GM21423 (cell line): ENCODE data around the gene SEMA4D.
"Not testable (repeated sequence)": the region's sequence is repeated elsewhere in the genome, so short reads cannot be mapped to it uniquely, and the experiment has no call there.

Experiments used
- ATAC-seq: cut with Tn5 transposase; IDR thresholded peaks from one replicate; pipeline ENCODE4 v1.9.1; 2021; ENCODE audit warnings: mild to moderate bottlenecking, moderate library complexity; ENCODE audit not compliant: unreplicated experiment

Gene SEMA4D

GRCh38 chr9:89359751-89360261 lies 138.1 kb downstream of the SEMA4D start:
- ATAC-seq: no peak

- ATAC-seq: no peak
Observed at GRCh38 chr9:89358985-89359384, 138.9 kb downstream of the SEMA4D start.

GRCh38 chr9:89358376-89358916 lies 139.5 kb downstream of the SEMA4D start:
- no peak for ATAC-seq

- ATAC-seq: no peak
Observed at GRCh38 chr9:89357331-89358197, 140.3 kb downstream of the SEMA4D start.

GRCh38 chr9:89356782-89357181 lies 141.1 kb downstream of the SEMA4D start:
- ATAC-seq: no peak

GRCh38 chr9:89354471-89354870 lies 143.4 kb downstream of the SEMA4D start:
- no peak for ATAC-seq

GRCh38 chr9:89353989-89354388 lies 143.9 kb downstream of the SEMA4D start:
- no peak for ATAC-seq

- ATAC-seq: no peak
Observed at GRCh38 chr9:89352874-89353649, 144.9 kb downstream of the SEMA4D start.

GRCh38 chr9:89352451-89352850 lies 145.5 kb downstream of the SEMA4D start:
- ATAC-seq: no peak

- no peak for ATAC-seq
Observed at GRCh38 chr9:89351584-89352300, 146.2 kb downstream of the SEMA4D start.

- ATAC-seq: no peak
Observed at GRCh38 chr9:89350988-89351557, 146.8 kb downstream of the SEMA4D start.

GRCh38 chr9:89349607-89350006 lies 148.3 kb downstream of the SEMA4D start:
- no peak for ATAC-seq

- ATAC-seq: no peak
Observed at GRCh38 chr9:89347651-89348050, 150.3 kb downstream of the SEMA4D start.

GRCh38 chr9:89346696-89347095 lies 151.2 kb downstream of the SEMA4D start:
- ATAC-seq: no peak

GRCh38 chr9:89345476-89345875 lies 152.4 kb downstream of the SEMA4D start:
- no peak for ATAC-seq

- not testable (repeated sequence) for ATAC-seq
Observed at GRCh38 chr9:89343812-89344211, 154.1 kb downstream of the SEMA4D start.

- no peak for ATAC-seq
Observed at GRCh38 chr9:89342948-89343347, 155.0 kb downstream of the SEMA4D start.

GRCh38 chr9:89342213-89342612 lies 155.7 kb downstream of the SEMA4D start:
- no peak for ATAC-seq

- ATAC-seq: peak; percentile 87
Observed at GRCh38 chr9:89340332-89340731, 157.6 kb downstream of the SEMA4D start.

- no peak for ATAC-seq
Observed at GRCh38 chr9:89339807-89340206, 158.1 kb downstream of the SEMA4D start.

GRCh38 chr9:89330513-89330912 lies 167.4 kb downstream of the SEMA4D start:
- no peak for ATAC-seq
